GM21515 (cell line): Measurements from ENCODE around the gene GATA5.

ENCODE experiments used
- ATAC-seq: cut with Tn5 transposase; IDR thresholded peaks from one replicate; pipeline ENCODE4 v1.9.1; 2021; ENCODE audit not compliant: unreplicated experiment

The GATA5 gene

DNA sequence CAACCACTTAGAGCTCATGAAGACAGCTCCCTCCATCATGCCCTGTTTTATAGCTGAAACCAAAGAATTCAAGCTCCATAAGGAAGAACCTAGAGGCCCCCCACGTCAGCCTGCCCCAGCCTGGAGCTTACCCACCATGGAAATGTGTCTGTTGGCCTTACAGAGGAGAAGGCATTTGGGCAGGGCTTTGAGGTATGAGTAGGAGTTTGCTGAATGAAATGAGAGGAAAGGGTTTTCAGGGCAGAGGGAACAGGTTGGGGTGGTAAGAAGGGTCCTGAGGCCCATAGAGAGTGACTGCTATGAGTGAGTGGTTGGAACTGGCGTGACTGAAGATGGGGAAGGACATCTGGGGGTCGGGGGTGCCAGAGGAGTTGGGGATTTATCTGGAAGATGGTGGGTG, 12.7 kb upstream of the GATA5 start:
- no peak for ATAC-seq

DNA sequence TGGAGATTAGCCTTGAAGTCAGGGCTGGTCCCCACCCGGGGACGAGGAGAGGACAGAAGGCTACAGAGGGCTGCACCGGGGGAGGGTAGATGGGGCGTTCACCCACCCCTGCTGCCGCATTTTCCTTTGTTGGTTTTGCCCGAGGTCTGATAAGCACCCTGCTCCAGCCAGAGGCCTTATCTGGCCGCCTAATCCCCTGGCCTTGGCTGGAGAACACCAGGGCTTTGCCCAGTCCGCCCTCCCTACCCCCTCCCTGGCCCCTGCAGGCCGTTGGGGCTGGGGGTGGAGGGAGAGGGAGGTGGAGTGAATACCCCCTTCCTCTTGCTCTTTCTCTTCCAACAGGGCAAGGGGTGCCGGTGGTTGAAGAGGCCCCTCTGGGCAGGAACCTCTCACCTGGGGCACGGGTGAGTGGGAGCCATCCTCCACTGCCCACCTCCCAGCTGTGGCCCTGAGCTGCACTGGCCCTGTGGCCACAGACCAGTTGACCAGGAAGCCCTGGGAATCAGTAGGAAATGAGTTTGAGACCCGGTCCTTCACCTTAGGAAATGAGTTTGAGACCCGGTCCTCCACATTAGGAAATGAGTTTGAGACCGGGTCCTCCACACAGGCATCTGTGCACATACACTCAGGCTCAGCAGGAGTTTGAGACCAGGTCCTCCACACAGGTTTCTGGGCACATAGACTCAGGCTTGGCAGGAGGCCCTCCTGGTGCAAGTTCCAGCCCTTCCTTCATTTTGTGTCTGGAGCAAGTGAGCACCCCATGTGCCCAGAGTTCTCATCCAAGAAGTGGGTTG, 12.0 kb upstream of the GATA5 start:
- no peak for ATAC-seq

DNA sequence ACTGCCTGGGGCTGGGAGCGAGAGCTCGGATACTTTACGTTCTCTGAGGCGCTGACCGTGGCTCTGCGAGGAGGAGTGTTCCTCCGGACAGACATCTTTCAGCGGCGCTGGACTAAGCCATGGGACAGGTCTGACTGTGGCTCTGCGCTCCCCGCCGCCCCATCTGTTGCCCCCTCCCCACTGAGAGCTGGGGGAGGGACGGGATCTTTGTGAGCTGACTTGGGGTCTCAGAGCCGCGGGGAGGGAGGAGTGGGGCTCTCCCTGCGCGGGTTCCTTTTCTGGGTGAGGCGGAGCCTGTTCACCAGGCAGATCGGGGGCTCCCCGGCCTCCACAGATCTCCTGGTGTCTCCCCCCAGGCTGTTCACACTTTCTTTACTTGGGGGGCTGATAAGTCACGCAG, 11.3 kb upstream of the GATA5 start:
- ATAC-seq = no peak

DNA sequence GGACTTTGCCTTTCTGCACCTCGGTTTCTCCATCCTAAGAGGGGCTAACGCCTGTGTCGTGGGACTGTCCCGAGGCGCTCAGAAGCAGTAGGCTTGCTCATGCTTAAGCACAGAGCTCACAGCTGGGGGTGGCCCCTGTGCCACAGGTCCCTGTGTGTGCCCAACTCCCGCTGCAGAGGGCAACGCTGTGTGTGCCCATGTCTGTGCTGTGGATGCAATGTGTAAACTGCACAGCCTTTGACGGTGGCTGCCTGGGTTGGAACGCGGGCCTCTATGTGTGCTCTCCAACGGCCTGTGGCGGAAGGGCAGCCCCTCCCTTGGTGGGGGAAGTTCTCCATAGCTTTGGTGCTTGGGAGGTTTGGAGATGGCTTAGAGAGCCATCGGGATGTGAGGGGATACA, 10.7 kb upstream of the GATA5 start:
- no peak for ATAC-seq

DNA sequence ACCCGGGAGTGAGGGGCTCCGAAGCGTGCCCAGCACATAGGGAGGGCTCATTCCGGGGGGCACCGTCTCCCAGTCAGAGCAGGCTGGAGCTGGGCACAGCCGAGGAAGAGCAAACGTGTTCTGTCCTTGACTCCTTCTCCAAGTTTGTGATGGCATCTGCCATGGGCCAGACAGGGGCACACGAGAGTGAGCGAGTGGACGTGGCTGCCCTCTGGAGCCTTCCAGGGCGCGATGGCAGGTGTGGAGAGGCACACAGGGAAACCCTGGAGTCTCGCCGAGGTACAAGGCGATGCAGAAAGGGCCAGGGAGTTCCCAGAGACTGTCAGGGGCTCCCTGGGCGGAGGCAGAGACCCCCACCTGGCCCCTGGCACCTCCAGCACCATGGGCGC, 9.9 kb upstream of the GATA5 start:
- ATAC-seq = no peak

DNA sequence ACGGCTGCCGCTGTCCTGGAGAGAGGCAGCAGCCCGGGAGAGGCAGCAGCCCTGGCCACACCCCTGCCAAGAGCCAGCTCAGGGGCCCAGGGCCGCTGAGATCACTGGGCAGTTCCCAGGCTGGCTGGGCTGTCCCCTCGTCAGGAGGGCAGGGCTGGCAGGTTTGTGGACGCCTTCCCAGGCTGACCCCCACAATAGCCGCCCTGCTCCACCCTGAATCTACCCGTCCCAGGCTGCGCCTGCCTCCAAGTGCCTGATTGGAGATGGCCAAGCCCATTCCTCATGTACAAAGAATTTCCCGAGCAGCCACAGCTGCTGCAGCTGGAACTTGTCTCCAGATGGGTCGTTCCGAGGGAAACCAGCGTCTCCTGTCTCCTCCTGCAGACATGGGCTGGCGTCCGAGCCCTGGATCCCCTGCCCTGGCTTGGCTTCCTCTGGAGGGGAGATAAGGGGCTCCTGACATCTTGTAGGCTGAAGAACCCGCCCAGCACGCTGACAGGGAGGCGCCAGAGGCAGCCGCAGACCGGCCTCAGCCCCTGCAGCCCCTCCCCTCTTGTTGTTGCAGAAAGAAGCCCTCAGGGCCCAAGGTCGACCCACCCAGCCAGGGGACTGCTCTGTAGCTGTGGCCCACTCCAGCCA, 9.4 kb upstream of the GATA5 start:
- no peak for ATAC-seq

DNA sequence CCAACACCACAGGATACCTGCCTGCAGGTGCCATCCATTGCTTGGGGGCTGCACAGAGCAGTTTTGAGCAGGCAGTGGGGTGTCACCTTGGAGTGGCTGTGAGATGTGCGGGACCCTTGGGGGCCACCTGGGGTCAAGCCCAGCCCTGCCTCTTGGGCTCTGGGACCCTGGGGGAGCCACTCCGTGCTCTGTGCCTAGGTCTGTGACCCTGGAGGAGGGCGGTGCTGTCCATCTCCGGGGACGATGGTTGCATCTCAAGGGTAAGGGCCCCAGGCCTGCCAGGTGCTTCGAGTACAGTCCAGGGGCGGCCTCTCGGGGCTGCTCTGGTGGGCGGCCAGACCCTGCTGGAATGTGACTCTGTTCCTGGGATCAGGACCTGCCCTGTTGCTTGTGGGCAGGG, 8.7 kb upstream of the GATA5 start:
- ATAC-seq = no peak

DNA sequence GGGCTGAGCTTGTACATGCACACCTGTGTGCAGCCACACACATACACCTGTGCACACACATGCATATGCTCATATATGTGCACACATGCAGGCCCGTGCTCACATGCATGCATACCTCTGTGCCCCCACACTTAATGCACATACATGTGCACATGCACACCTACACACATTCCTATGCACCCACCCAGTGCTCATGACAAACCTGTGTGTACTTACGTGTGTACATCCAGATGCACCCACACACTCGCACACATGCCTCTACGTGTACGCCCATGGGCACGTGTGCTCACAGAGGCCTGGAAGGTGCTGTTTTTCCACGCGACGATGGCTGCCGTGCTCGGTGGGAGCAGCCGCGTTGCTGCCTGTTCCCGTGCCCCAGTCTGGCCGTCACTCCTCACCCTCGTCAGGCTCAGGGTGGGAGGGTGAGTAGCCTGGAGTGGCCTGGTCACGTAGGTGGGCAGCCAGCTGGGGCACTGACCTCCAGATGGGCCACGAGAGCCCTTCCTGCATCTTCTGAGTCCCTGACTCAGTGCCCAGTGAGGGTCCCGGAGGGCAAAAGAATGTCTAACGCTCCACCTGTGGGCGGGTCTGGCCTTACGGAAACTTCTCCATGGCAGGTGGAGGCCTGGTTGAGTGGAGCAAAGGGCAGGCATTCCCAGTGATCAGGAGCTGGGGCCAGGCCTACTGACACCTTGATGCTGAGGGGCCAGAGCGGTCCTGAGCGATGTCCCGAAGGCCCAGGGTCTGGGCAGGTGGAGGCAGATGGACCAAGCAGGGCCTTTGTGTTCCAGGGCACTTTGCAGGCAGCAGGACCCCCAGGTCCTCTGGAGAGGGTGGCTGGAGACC, 8.0 kb upstream of the GATA5 start:
- no peak for ATAC-seq

DNA sequence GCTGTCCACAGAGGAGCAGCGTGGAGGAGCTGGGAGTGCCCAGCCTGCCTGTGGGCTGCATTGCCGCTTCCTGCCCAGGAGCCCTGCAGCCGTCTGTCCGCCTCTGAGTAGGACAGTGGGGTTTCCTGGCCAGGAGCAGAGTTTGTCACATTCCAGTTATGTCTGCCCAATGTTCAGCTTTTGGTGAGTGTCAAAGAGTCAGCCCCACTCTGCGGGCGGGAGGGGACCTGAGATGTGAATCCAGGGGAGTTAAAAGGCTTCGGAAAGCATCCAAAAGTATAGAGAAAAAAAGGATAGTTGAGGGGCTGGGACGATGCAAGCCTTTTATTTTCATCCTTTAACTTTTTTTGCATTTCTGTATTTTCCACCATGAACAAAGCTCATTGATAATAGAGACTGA, 7.2 kb upstream of the GATA5 start:
- ATAC-seq = no peak

DNA sequence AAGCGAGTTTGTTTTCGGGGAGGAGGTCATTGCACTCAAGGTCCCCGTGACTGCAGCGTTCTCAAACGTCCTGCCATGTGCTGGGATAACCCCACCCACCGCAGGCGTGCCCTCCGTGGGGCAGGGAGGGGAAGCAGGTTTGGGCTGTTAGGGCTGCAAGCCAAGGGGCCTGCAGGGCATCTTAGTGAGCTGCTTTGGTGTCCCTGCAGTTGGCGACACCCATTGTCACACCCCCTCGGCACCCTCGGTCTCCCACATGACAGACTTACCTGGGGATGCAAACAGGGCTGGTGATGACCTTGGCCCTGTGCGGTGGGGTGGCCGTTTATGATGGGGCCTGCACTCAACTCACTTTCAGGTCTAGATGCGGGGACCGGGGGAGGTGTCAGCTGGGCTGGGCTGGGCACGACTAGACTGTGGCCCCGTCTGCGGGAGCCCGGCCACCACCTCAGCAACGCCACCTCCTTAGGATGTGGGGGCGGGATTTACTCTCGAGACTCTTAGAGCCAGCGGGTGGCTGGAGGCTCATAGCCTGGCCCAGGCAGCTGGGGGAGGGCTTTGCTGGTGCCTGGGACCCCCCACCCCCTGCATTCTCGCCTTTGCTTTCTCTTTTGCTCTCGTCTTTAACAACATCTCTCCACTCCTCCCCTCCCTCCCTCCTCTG, 6.5 kb upstream of the GATA5 start:
- ATAC-seq = no peak

DNA sequence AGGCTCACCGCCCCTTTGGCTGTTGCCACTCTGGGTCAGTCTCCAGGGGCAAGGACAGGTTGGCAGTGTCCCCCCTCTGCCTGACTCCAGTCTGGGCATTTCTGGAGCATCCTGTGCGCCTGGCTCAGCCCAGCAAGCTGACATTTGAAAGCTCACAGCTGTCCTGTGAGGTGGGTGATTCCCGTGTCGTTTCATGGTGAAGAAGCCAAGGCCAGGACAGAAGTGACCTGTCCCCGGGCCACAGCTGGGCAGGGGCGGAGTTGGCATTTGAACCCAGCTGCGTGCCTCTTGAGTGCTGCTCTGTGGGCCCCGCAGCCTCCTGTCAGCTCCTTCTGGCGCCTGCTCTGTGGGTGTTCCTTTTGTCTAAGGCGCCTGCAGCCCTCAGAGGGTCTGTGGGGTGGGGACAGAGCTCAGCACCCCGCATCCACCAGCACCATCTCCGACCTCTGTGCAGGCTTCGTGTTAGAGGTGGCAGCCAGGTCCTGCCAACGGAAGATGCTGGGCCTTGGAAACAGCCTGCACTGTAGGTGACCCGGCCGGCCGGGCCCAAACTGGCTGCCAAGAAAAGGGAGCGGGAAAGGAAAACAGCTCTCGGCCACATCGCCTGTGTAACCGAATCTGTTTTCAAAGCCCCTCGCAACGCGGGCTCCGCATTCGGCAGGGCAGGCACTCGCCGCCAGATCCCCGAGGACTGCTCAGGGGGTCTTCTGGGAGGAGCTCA, 5.8 kb upstream of the GATA5 start:
- ATAC-seq = no peak

DNA sequence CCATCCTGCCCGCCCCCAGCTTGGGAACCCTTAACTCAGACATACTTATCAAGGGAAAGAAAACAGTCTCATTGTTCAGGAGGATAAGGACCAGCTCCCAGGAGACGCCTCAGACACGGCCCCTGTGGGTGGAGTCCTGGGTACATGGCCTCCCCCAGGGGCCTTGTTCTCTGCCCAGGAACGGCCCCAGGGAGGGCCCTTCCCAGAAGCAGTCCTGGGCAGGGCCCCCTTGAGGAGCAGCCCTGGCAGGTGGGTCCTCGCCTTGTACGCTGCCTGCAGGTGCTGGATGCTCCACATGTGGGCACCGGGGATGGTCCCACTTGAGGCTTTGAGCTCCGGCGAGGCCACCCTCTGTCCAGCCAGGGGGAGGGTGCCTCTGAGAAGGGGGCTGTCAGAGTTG, 4.5 kb upstream of the GATA5 start:
- no peak for ATAC-seq

DNA sequence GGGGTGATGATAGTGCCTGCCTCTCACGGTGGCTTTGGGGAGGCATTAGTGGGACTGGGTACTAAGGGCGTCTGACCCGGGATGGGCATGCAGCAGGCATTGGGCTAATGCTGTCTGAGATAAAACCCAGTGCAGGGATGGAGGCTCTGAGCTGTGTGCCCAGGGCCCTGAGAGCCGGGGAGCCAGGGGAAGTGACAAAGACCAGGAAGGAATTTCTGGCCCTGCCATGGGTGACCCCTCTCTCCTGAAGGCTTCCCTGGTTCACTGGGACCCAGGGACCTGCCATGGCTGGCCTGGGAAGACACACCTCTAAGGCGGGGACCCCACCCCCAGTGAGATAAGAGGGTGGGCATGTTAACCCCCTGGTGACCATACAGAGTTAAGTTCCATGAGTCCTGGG, 3.9 kb upstream of the GATA5 start:
- no peak for ATAC-seq

DNA sequence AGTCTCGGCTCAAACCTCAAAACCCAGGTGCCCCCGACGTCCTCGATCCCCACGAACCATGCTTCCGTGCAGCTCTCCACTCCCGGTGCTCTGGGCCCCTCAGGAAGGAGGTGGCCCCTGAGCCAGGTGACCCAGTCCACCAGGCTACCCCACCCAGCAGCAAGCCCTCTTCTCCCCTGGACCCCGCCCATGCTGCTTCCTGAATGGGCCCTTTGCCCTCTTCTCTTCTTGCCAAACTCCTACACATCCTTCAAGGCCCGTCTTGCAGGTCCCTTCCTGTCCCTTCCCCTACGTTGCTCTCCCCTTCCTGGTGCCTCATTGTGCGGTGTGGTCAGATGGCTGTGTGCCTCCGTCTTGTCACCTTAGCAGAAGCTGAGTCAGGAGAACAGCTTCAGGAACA, 3.4 kb upstream of the GATA5 start:
- ATAC-seq = no peak

DNA sequence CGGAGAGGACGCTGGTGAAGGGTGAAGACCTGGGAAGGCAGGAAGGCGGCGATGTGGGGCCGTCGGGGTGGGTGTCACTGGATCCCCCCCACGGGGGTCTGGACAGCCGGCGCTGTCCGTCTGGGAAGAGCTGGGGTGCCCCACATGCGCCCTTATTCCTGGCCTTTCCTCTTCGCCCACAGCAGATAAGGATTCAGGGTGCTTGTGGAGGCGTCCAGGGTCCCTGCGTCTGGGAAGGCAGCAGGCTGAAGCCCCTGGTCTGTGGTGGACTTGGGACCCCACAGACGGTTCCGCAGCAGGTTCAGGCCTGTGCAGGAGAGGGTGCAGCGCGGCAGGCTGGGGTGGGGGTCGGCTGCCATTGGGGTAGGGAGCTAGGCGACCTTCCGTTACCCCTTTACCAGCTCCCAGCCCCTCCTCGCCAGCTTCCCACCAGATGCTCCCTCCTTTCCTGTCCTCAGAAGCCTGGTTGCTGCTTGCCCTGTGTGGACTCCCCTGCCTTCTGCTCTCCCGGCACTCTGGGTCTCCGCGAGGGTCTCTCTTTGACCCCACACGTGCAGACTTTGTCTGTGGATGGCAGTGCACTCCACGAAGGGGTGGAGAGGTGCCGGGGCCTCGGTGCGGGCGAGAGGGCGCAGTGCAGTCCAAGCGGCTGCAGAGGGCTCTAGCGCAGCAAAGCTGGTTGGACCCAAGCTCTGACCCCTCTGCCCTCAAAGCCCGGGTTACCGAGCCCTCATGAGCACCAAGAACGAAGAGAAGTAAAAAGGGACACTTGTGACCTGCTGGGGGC, 2.1 kb upstream of the GATA5 start:
- no peak for ATAC-seq

DNA sequence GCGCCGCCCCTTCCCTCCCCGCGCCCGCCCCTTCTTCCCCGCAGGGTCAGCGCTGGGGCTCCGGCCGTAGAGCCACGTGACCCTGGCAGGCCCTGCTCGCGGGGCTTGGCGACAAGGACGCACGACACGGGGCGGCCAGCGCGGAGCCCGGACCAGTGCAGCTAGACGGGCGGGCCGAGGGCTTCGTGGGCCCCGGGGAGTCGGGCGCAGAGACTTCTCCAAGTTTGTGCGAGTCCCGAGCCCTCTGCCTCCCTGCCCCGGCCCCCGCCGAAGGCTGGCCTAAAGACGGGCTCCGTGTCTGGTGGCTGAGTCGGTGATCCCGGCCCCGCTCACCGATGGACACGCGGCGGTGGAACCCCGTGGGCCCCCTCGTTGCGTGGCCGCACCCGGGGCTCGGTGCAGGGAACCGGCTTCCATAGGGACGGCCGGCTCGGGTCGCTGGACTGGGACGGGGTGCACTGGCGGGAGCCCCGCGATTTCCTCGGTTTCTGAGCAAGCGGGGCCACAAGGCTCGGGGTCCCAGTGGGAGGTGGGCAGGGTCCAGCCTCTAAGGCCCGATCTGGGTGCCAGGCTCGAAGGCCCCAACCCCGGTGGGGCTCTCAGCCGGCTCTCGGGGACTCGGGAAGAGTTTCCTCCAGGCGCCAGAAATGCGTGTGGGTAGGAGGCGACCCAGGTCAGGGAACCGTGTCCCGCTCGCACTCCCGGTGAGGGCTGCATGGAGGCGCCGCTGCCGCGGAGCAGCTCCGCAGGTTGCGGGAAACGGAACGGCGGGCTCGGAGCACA, 452 bp upstream of the GATA5 start:
- no peak for ATAC-seq

DNA sequence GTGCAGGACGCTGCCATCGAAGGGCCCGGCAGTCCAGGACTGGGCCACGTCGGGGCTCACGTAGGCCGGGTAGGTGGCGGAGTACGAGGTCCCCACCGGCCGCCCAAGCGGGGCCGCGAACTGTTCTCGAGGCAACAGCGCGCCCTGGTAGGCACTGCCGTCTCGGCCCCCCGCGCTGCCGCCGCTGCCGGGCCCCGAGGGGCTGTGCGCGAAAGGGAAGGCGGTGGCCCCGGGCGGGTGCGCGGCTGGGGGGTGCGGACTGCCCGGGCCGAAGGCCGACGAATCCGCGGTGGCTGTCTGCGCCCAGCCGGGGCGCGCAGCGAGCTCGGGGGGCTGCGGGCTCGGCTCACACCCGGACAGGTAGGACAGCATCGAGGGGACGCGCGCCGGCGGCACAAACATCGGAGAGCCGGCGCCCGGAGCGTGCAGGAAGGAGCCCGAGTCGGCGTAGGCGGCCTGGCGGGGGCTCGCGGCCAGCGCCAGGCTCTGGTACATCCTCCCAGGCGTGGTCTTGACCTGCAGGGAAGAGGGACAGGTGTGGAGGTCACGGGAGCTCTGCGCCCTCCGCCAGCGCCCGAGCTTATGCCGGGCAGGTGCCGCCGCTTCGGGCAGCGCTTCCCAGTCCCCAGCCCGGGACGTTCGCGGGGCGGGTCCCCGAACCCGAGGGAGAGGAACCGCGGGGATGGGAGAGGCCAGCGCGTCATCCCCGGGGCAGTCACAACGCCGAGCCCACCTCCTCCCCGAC, 596 bp downstream of the GATA5 start:
- ATAC-seq = no peak

DNA sequence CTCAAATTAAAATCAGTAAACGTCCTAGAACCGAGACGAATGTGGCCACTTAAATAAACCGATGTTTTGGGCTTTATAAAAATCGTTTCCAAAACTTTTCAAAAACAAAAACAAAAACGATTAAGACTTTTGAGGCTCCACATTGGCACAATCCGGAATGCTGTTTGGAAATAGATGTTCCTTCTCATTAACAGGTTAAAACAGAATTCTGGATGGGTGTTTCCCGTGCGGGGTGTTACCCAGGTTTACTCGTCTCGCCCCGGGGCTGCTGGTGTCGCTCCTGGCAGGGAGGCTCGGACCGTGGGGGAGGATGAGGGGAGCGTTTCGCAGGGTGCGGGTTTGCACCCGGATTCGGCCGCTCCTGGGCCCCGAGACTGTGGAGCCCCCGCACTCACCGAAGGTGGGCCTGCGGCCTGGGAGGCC, 1.2 kb downstream of the GATA5 start:
- no peak for ATAC-seq
